HG03175 (cell line): ENCODE results near the gene RNU1-1.
"Not testable (repeated sequence)": the region's sequence is repeated elsewhere in the genome, so short reads cannot be mapped to it uniquely, and the experiment has no call there.

Experiments
- ATAC-seq: cut with Tn5 transposase; IDR thresholded peaks from one replicate; pipeline ENCODE4 v1.9.1; 2021; ENCODE audit warnings: mild to moderate bottlenecking, moderate library complexity; ENCODE audit not compliant: unreplicated experiment

Gene RNU1-1

DNA sequence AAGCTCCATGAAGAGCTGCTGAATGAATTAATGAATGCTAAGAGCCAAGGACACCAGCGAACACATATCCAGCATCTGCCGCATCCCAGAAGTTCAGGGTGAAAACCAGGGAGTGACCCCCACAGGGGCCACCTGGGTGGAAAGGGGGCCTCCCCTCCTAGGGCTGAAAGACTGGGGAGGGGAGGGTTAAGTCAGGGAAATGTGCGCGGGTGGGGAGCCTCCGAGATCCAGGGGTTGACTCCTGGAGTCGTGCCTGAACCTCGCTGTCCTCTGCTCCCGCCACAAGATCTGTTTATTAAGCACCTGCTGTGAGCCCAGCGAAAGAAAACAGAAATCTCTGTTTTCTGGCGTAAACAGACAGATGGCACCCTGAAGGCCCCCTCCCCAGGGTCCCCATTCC lies 16.0 kb downstream of the RNU1-1 start:
- ATAC-seq, result not testable (repeated sequence)

- ATAC-seq, result not testable (repeated sequence)
Observed at GRCh38 chr1:16497474-16497904, 16.6 kb downstream of the RNU1-1 start.

DNA sequence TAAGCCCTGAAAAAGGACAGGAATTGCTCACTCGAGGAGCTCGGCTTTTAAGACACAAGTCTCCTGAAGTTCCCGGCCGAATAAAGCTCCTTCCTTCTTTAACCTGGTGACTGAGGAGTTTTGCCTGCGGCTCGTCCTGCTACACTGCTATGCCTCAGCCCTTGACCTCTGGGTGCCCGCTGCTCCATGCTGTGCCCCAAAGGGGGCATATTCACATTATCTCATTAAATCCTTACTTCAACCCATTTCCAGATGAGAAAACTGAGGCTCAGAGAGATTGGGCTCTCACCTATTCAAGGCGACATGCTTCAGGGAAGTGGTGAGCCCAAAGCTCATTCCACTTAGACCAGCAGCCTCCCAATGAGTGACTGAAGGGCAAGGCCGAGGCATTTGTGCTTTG lies 20.4 kb downstream of the RNU1-1 start:
- not testable (repeated sequence) for ATAC-seq

- ATAC-seq, result not testable (repeated sequence)
Observed at GRCh38 chr1:16492937-16493336, 21.1 kb downstream of the RNU1-1 start.

DNA sequence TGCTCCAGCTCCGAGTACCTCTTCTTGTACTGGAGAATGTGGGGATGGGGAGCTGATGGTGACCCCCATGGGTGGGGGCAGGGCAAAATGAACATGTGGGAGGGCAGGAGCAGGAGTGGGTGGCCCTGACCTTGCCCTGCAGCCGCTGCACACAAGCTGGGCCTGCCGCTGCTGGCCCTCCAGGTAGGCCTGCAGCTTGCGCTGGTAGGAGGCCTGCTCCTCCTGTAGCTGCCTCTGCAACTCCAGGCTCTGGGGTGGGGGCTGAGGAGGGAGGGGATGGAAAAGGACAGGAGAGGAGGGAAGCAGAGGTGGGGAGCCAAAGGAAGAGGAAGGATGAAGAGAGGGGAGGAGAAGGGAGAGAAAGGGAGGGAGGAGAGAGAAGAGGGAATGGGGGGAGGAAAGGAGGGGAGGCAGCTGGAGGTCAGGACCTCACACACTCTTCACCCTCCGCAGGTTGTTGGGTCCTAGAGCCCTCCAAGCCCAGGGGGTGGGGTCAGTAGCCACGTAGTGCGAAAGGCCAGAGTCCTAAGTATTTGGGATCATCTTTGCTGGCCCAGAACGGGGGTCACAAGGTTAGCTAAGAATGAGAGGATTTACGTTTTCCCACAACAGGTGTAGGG lies 22.9 kb downstream of the RNU1-1 start:
- ATAC-seq, result no peak

GRCh38 chr1:16489195-16489880 lies 24.7 kb downstream of the RNU1-1 start:
- not testable (repeated sequence) for ATAC-seq

- ATAC-seq, result not testable (repeated sequence)
Observed at GRCh38 chr1:16487011-16487410, 27.1 kb downstream of the RNU1-1 start.

DNA sequence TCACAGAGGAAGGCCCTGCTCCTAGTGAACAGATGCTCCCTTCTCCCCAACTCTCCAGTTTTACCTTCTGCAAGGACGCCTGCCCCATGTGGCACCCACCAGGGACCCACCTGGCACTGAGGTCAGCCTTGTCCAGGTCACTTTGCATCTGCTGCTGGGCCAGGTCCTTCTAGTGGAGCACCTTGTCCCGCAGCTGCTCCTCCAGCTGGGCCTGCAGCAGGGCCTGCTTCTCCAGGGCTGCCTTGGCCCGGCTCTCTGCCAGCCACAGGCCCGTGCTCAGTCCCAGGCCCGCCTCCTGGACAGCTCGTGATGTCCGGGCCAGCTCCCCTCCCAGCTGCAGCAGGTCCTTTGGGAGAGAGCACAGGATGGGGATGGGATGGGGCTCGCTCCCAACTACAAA lies 27.8 kb downstream of the RNU1-1 start:
- not testable (repeated sequence) for ATAC-seq

GRCh38 chr1:16484931-16485330 lies 29.2 kb downstream of the RNU1-1 start:
- no peak for ATAC-seq

DNA sequence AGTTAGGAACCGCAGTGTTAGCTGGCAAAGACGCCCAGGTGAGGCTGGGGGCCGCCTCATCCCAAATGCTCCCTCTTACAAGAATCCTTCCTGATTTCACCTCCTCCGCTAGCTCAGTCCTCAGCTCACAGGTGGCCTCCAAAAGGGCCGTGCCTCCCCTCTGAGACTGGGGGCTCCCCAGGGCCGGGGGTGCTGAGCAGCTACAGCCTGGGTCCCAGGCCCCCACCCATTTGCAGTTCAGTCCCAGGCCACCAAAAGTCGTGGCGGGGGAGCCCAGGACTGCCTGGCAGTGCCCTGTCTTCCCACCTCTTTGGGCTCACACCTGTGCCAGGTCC lies 29.6 kb downstream of the RNU1-1 start:
- no peak for ATAC-seq

DNA sequence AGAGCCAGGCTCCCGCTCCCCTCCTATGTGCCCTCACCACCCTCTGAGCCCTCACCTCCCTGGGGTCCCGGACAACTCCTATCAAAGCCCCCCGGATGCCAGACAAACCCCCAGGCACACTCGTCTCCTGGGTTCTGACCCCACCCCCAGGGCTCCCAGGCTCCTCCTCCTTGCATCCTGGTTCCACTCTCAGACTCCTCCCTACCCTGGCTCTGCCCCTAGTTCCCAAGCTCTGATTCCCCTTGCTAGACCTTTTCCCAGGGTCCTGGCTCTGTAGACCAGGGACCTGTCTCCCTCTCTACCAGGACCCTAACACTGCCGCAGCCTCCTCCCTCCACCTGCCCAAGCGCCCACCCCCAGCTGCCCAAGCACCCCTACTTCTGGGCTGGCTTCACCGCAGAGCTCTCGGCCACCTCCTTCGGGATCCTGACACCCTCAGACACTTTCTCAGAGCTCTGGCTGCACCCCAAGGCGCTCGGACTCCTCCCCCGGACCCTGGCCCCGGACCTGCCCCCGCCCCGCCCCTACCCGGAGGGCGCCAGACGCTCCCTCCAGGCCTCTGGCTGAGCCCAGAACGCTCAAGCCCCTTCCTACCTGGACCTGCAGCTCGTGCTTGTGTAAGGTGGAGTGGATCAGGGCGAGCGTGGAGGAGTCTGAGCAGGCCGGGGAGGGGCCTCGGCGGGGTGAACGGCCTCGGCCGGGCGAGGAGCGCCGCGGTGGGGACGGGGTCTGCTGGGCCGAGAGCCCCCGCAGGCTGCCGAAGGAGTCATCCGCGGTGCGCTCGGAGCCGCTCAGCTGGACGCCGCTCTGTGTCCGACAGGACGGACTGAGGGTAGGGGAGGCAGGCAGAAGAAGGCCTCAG lies 30.2 kb downstream of the RNU1-1 start:
- not testable (repeated sequence) for ATAC-seq

DNA sequence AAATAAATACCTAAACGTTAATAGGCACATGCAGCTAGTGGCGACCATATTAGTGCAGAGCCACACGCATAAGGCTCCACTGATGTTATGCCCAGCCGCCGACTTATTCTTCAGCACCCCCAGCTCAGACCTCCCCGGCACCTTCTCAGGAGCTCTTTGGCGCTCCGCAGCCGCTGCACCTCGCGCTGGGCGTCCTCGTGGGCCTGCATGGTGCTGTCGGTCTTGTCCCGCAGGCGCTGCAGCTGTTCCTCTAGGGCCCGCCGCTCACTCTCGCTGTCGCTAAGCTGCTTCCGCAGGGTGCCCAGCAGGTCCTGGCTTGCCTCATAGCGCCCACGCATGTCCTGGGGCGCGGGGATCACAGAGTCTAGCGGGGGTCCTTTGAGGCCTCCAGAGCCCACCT lies 30.9 kb downstream of the RNU1-1 start:
- not testable (repeated sequence) for ATAC-seq

- no peak for ATAC-seq
Observed at GRCh38 chr1:16478091-16478490, 36.0 kb downstream of the RNU1-1 start.

GRCh38 chr1:16475771-16476770 lies 38.0 kb downstream of the RNU1-1 start:
- not testable (repeated sequence) for ATAC-seq

- ATAC-seq, result not testable (repeated sequence)
Observed at GRCh38 chr1:16474891-16475290, 39.2 kb downstream of the RNU1-1 start.

- ATAC-seq, result no peak
Observed at GRCh38 chr1:16474166-16474800, 39.8 kb downstream of the RNU1-1 start.

DNA sequence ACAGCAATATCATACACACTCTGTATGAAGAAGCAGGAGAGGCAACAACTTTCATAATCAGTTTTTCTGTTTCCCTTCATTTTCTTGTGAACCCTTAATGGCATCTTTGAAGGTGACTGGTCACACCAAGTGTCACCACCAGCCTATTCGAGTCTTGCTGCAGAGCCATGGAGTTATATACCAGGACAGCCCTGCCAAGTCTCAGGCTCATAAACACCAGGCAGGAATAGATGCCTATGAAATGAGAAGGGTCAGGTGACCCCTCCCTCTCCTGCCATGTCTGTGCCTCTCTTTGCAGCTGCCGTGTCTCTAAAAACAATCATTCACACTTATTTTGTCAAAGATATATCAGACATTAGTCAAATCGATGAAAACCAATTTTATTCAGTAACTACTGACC lies 45.5 kb downstream of the RNU1-1 start:
- no peak for ATAC-seq

- ATAC-seq, result no peak
Observed at GRCh38 chr1:16464917-16465625, 49.0 kb downstream of the RNU1-1 start.
